Measurements from ENCODE around the gene ORAI1. TPM values are rescaled to one million over a fixed set of nuclear protein-coding genes. Genes with fewer than 3 reads are reported as not detected.

The ORAI1 gene
- polyA plus RNA-seq, 1 of the 3 experiments (the other 2 are of a cell fraction): 16.6 TPM

- no peak for TF ChIP-seq JUND (IDR thresholded peaks at IDR 0.05)
Observed at GRCh38 chr12:121653999-121654398, 27.7 kb downstream of the ORAI1 start (continued).

GRCh38 chr12:121656122-121656521 is 29.8 kb downstream of the ORAI1 start:
- H3K4me1 ChIP-seq (ENCODE audit: control insufficient read depth in 1 of 2, insufficient read depth in 2 of 2, low read depth in 1 of 2, low read length in 1 of 2): no peaks in the 10 kb centered on the region; a peak in 1 of 4 replicates
- no peak overlapping the region for H2AFZ ChIP-seq (ENCODE audit: low read depth)
- 92% methylated on average over 2 of the region's 2 CpGs for WGBS (ENCODE audit: low lambda C conversion rate)
- H3K36me3 ChIP-seq (replicated peaks in 1 of 2; ENCODE audit: control insufficient read depth in 1 of 2, insufficient read depth in 2 of 2, low read length in 1 of 2): no peaks in the 10 kb centered on the region
- TF ChIP-seq EZH2phosphoT487 (IDR thresholded peaks at IDR 0.05; ENCODE audit: borderline replicate concordance, low read depth): no peak
- no peak for TF ChIP-seq CHD2 (IDR thresholded peaks at IDR 0.05; ENCODE audit: low read length, partially characterized antibody)
- no peak for TF ChIP-seq JUND (IDR thresholded peaks at IDR 0.05)
- no peak for TF ChIP-seq REST (IDR thresholded peaks at IDR 0.05; ENCODE audit: low read depth, low read length)
- H3K27ac ChIP-seq (ENCODE audit: low read depth in 2 of 2, low read length in 1 of 2): no peak overlapping the region
- H3K4me3 ChIP-seq (ENCODE audit: low read depth in 2 of 2, low read length in 1 of 2): no peak overlapping the region
- DNase-seq: no peak
- H4K20me1 ChIP-seq (ENCODE audit: insufficient read depth): no peaks in the 10 kb centered on the region
- H3F3A ChIP-seq (replicated peaks; ENCODE audit: insufficient read depth): peaks cover 6% of the 10 kb centered on the region
- ChIA-PET POLR2A (no interaction called here), CTCF (interaction anchor here (1.0 to 5.5 kb wide), 2 partner anchors 13 to 29 kb away, joined by 6 to 38 read pairs; partner anchors contain the start of genes MORN3 and ORAI1)
- no peaks in the 10 kb centered on the region for H3K27me3 ChIP-seq (ENCODE audit: insufficient read depth)
- no peaks in the 10 kb centered on the region for H3K79me2 ChIP-seq (ENCODE audit: insufficient read depth)
- no peaks in the 10 kb centered on the region for H3K9me3 ChIP-seq
- H3K9ac ChIP-seq: no peak overlapping the region
- H3K9me2 ChIP-seq: no peaks in the 10 kb centered on the region
- no peak overlapping the region for H3K4me2 ChIP-seq

GRCh38 chr12:121657305-121658008 is 31.1 kb downstream of the ORAI1 start:
- no peak overlapping the region for H3K4me2 ChIP-seq
- H3K4me3 ChIP-seq (ENCODE audit: low read depth in 2 of 2, low read length in 1 of 2): no peak overlapping the region
- 93% methylated on average over 18 of the region's 18 CpGs for WGBS (ENCODE audit: low lambda C conversion rate)
- no peaks in the 10 kb centered on the region; a peak in 1 of 4 replicates for H3K4me1 ChIP-seq (ENCODE audit: control insufficient read depth in 1 of 2, insufficient read depth in 2 of 2, low read depth in 1 of 2, low read length in 1 of 2)
- ChIA-PET CTCF (interaction anchor here (0.8 to 5.5 kb wide), 3 partner anchors 11 to 105 kb away, joined by 5 to 38 read pairs (median 6); partner anchors contain the start of genes MORN3 and ORAI1), POLR2A (interaction anchor here (0.6 kb wide), 2 partner anchors 13 to 491 kb away, joined by 3 to 5 read pairs; no protein-coding TSS in a partner anchor)
- H3K36me3 ChIP-seq (replicated peaks in 1 of 2; ENCODE audit: control insufficient read depth in 1 of 2, insufficient read depth in 2 of 2, low read length in 1 of 2): no peaks in the 10 kb centered on the region
- peaks cover 6% of the 10 kb centered on the region for H3F3A ChIP-seq (replicated peaks; ENCODE audit: insufficient read depth)
- no peaks in the 10 kb centered on the region for H3K27me3 ChIP-seq (ENCODE audit: insufficient read depth)
- no peak overlapping the region for H3K9ac ChIP-seq
- no peak overlapping the region for H3K27ac ChIP-seq (ENCODE audit: low read depth in 2 of 2, low read length in 1 of 2)
- no peak for DNase-seq
- no peaks in the 10 kb centered on the region for H3K9me3 ChIP-seq
- no peaks in the 10 kb centered on the region for H3K9me2 ChIP-seq
- no peaks in the 10 kb centered on the region for H3K79me2 ChIP-seq (ENCODE audit: insufficient read depth)
- H2AFZ ChIP-seq (ENCODE audit: low read depth): no peak overlapping the region
- no peaks in the 10 kb centered on the region for H4K20me1 ChIP-seq (ENCODE audit: insufficient read depth)
- TF ChIP-seq RCOR1 (IDR thresholded peaks at IDR 0.05; ENCODE audit: low read length): no peak
- TF ChIP-seq ZBTB33 (IDR thresholded peaks at IDR 0.05; ENCODE audit: borderline replicate concordance, low read depth): no peak
- TF ChIP-seq JUND (IDR thresholded peaks at IDR 0.05): no peak
- no peak for TF ChIP-seq SIN3A (IDR thresholded peaks at IDR 0.05; ENCODE audit: borderline replicate concordance, low read depth, low read length)
- TF ChIP-seq YY1 (IDR thresholded peaks at IDR 0.05; ENCODE audit: low read depth): no peak
- TF ChIP-seq POLR2AphosphoS5 (IDR thresholded peaks at IDR 0.05; ENCODE audit: low read depth, low read length): no peak
- TF ChIP-seq CHD2 (IDR thresholded peaks at IDR 0.05; ENCODE audit: low read length, partially characterized antibody): no peak
- TF ChIP-seq ELF1 (IDR thresholded peaks at IDR 0.05): no peak
- no peak for TF ChIP-seq GATA2 (CRISPR knock-in tag; IDR thresholded peaks at IDR 0.05)
- TF ChIP-seq TEAD4 (IDR thresholded peaks at IDR 0.05; ENCODE audit: borderline replicate concordance, insufficient read depth): no peak
- no peak for TF ChIP-seq SMC3 (IDR thresholded peaks at IDR 0.05; ENCODE audit: low read depth, low read length)
- TF ChIP-seq PBX3 (IDR thresholded peaks at IDR 0.05): no peak
- no peak for TF ChIP-seq FOXJ3 (CRISPR knock-in tag; IDR thresholded peaks at IDR 0.05)
- no peak for TF ChIP-seq RFX5 (IDR thresholded peaks at IDR 0.05; ENCODE audit: low read length)
- TF ChIP-seq NRF1 (IDR thresholded peaks at IDR 0.05; ENCODE audit: low read depth, low read length): no peak
- TF ChIP-seq MXI1 (IDR thresholded peaks at IDR 0.05; ENCODE audit: low read depth, low read length): no peak
- no peak for TF ChIP-seq FOSL2 (IDR thresholded peaks at IDR 0.05; ENCODE audit: borderline replicate concordance, low read depth)
